Upper lobe of left lung (tissue), 6 donors: Measurements from ENCODE around the gene TMEM181. TPM values are rescaled to one million over a fixed set of nuclear protein-coding genes. Genes with fewer than 3 reads are reported as not detected.

Experiments
- ATAC-seq, 2 donors: fragments of 200-7000 bp; cut with Tn5 transposase; one replicate each; pipeline ENCODE4 v1.9.1; 2022; ENCODE audit warnings: mild to moderate bottlenecking in 2 of 2, moderate library complexity in 2 of 2; ENCODE audit not compliant: low FRiP score in 2 of 2
- DNase-seq, 2 donors: peaks; one replicate each; pipeline ENCODE4 v3.0.0-alpha.2; 2019 to 2020
- H3K27ac ChIP-seq, 4 donors: fragments of 200-600 bp; sonication (generic); one replicate each; pipeline ENCODE4 v1.5.1; 2016 to 2019
- H3K27me3 ChIP-seq, 4 donors: fragments of 200-600 bp; sonication (generic); one replicate each; pipeline ENCODE4 v1.5.1; 2017 to 2019
- H3K36me3 ChIP-seq, 4 donors: fragments of 200-600 bp; sonication (generic); one replicate each; pipeline ENCODE4 v1.5.1; 2016 to 2019
- H3K4me1 ChIP-seq, 4 donors: fragments of 200-600 bp; sonication (generic); one replicate each; pipeline ENCODE4 v1.5.1; 2018 to 2019
- H3K4me3 ChIP-seq, 4 donors: fragments of 200-600 bp; sonication (generic); one replicate each; pipeline ENCODE4 v1.5.1; 2017 to 2019; ENCODE audit warnings: mild to moderate bottlenecking in 2 of 4, moderate library complexity in 1 of 4
- H3K9me3 ChIP-seq, 4 donors: fragments of 200-600 bp; sonication (generic); one replicate each; pipeline ENCODE4 v1.5.1; 2018 to 2019
- CTCF ChIP-seq, 6 experiments: fragments of 450-650 bp in 4 of 6; fragments of 200-600 bp in 2 of 6; sonication (generic) in 2 of 6; IDR thresholded peaks; one replicate each; pipeline ENCODE4 v1.5.1; 2016 to 2019; ENCODE audit warnings: antibody characterized with exemption in 6 of 6
- EP300 ChIP-seq, 4 donors: sonication (generic); formaldehyde crosslinking; IDR thresholded peaks; one replicate each; pipeline ENCODE4 v1.5.1; 2017; ENCODE audit warnings: antibody characterized with exemption in 4 of 4, control low read depth in 2 of 4
- POLR2A ChIP-seq, 4 donors: fragments of 450-650 bp; IDR thresholded peaks; one replicate each; pipeline ENCODE4 v1.5.1; 2016 to 2017; ENCODE audit warnings: antibody characterized with exemption in 4 of 4, mild to moderate bottlenecking in 2 of 4
- POLR2AphosphoS5 ChIP-seq, 2 donors: sonication (generic); formaldehyde crosslinking; IDR thresholded peaks; one replicate each; pipeline ENCODE4 v1.5.1; 2017; ENCODE audit warnings: antibody characterized with exemption in 2 of 2
- WGBS, 2 donors: methylation state at CpG; one replicate each; pipeline ENCODE4 v1.1.5; 2017 to 2018; 5-methylcytosine and 5-hydroxymethylcytosine counted together
- total RNA-seq, 6 donors: library from RNA; depleted of rRNA in 4 of 6; stranded (reverse); fragments of >200 nt in 4 of 6; gene quantifications; one replicate each; pipeline versions ENCODE4 v1.1.0 to v1.2.1, GENCODE V29; 2016 to 2021
- donor health status: DM: no; HTN: no; CAD: no; lungs with moderate emphysema.
- donor health status: DM: no; HTN: yes; CAD: no; lungs with severe emphysema.

The TMEM181 gene
- total RNA-seq, 6 donors from 2014 or later, result 11.5 to 27.6 (median 18.9) TPM

- no peak for ATAC-seq
- Histone ChIP-seq H3K27ac (no peak overlapping the region), H3K4me1 (no peaks in the 10 kb centered on the region), H3K9me3 (no peaks in the 10 kb centered on the region), H3K4me3 (no peak overlapping the region), H3K27me3 (no peaks in the 10 kb centered on the region), H3K36me3 (peaks cover 5 to 41% (median 19%) of the 10 kb centered on the region in 4 donors)
- 91 to 95% methylated on average over 16 to 17 of the region's 17 CpGs for WGBS, 2 donors
- DNase-seq, result no peak
- TF ChIP-seq CTCF (IDR thresholded peaks at IDR 0.05), result no peak
Observed at GRCh38 chr6:158619922-158620801, 60.3 kb downstream of the TMEM181 start.

GRCh38 chr6:158620963-158621693 is 61.2 kb downstream of the TMEM181 start:
- WGBS, 2 donors, result 86 to 91% methylated on average over 6 to 13 of the region's 13 CpGs
- H3K27me3 ChIP-seq, result no peaks in the 10 kb centered on the region
- TF ChIP-seq CTCF (IDR thresholded peaks at IDR 0.05) (no peak), POLR2AphosphoS5 (IDR thresholded peaks at IDR 0.05) (no peak), EP300 (IDR thresholded peaks at IDR 0.05) (no peak)
- DNase-seq (no peak), ATAC-seq (no peak)
- no peak overlapping the region for H3K4me3 ChIP-seq
- H3K4me1 ChIP-seq, result no peaks in the 10 kb centered on the region
- H3K36me3 ChIP-seq, result peaks cover 5 to 45% (median 28%) of the 10 kb centered on the region in 4 donors
- no peak overlapping the region for H3K27ac ChIP-seq
- no peaks in the 10 kb centered on the region for H3K9me3 ChIP-seq

- TF ChIP-seq POLR2AphosphoS5 (IDR thresholded peaks at IDR 0.05) (no peak), EP300 (IDR thresholded peaks at IDR 0.05) (no peak), POLR2A (IDR thresholded peaks at IDR 0.05) (no peak), CTCF (IDR thresholded peaks at IDR 0.05) (no peak)
- WGBS, 2 donors, result 92 to 94% methylated on average over 23 to 25 of the region's 25 CpGs
- Histone ChIP-seq H3K27ac (no peak overlapping the region), H3K4me3 (peak overlapping the region in 2 of 4 donors; percentile 5 to 16), H3K36me3 (peaks cover 5 to 53% (median 33%) of the 10 kb centered on the region in 4 donors), H3K4me1 (no peaks in the 10 kb centered on the region), H3K9me3 (no peaks in the 10 kb centered on the region), H3K27me3 (no peaks in the 10 kb centered on the region)
- DNase-seq, result no peak
- no peak for ATAC-seq
Observed at GRCh38 chr6:158621694-158622544, 62.0 kb downstream of the TMEM181 start.

- DNase-seq, result no peak
- Histone ChIP-seq H3K36me3 (peaks cover 5 to 61% (median 38%) of the 10 kb centered on the region in 4 donors), H3K4me3 (peak overlapping the region in 2 of 4 donors; percentile 5 to 16), H3K4me1 (no peaks in the 10 kb centered on the region), H3K27me3 (no peaks in the 10 kb centered on the region), H3K27ac (no peak overlapping the region), H3K9me3 (no peaks in the 10 kb centered on the region)
- ATAC-seq, result no peak
- no peak for TF ChIP-seq EP300 (IDR thresholded peaks at IDR 0.05)
- no peak for TF ChIP-seq POLR2AphosphoS5 (IDR thresholded peaks at IDR 0.05)
- TF ChIP-seq CTCF (IDR thresholded peaks at IDR 0.05), result no peak
- no peak for TF ChIP-seq POLR2A (IDR thresholded peaks at IDR 0.05)
- WGBS, 2 donors, result 85 to 88% methylated on average over 10 of the region's 10 CpGs
Observed at GRCh38 chr6:158622545-158623190, 62.8 kb downstream of the TMEM181 start.
